Esophagus muscularis mucosa (tissue), 4 donors: Measurements from ENCODE around the gene LIFR.
A peak's percentile ranks its signal among the peaks of the same experiment; 100 is the strongest.

ENCODE experiments used
- CTCF ChIP-seq, 3 experiments: fragments of 200-600 bp in 2 of 3; fragments of 450-650 bp in 1 of 3; sonication (generic) in 2 of 3; IDR thresholded peaks; one replicate each; pipeline ENCODE4 v1.5.1; 2017 to 2019; ENCODE audit warnings: antibody characterized with exemption in 3 of 3, mild to moderate bottlenecking in 2 of 3, moderate library complexity in 1 of 3
- EP300 ChIP-seq: sonication (generic); formaldehyde crosslinking; IDR thresholded peaks from one replicate; pipeline ENCODE4 v1.6.1; 2017; ENCODE audit warnings: antibody characterized with exemption
- POLR2A ChIP-seq: fragments of 450-650 bp; IDR thresholded peaks from one replicate; pipeline ENCODE4 v1.6.1; 2017; ENCODE audit warnings: antibody characterized with exemption, moderate library complexity, mild to moderate bottlenecking, low read depth
- POLR2AphosphoS5 ChIP-seq, 2 donors: sonication (generic); formaldehyde crosslinking; IDR thresholded peaks; one replicate each; pipeline ENCODE4 v1.6.1; 2017; ENCODE audit warnings: antibody characterized with exemption in 2 of 2

DNA sequence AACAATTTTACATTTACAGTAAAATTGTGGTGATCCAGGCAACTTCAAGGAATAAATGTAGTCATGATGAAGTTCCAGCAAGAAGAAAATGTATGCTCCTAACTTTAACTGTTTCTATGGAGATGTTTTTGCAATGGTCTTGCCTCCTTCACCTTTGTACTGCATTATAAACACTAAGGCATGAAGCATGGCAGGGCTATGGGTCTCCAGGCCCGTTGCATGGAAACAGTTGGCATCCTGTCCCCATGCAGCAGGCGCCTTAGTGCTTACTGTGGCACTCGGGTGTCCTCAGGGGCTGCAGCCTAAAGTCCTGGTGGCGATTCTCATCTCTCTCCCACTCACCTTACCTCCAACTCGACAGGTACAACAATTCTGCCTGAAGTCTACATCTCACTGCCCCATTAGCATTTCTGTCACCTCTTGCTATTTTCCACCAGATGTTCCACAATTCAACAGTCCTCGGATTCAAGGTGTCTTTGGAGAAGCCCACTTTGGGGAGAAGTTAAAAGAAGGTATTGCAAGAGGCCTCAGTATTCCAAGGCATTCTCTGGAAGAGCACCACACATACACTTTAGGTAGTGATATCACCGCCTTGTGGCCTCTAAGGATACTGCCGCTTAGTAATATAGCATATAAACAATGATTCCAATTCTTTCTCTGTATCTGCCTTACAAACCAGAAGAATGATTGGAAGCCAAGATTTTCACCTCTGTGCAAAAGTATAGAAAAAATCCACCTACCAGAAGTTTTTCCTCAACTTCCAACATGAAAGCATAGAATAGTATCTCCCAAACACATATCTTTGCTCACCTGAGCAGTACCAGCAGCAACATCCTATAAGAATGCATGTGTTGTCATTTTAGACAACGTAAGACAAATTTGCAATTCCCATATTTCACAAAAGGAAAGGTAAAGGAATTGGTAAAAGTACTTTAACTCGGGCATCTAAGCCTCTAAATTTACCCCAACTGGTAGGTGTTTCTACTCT is 5.1 kb downstream of the LIFR start:
- TF ChIP-seq EP300 = no peak
- TF ChIP-seq CTCF (IDR thresholded peaks at IDR 0.05) = peak; percentile 33 to 53 (median 42)
- no peak for TF ChIP-seq POLR2A
- no peak for TF ChIP-seq POLR2AphosphoS5 (IDR thresholded peaks at IDR 0.05)
